ENCODE measurements around the gene TBPL1. TPM values are rescaled to one million over a fixed set of nuclear protein-coding genes. Genes with fewer than 3 reads are reported as not detected.

TBPL1 gene
- total RNA-seq, 1 donor: 14.1 TPM

Small RNA genes lying within 50 kb of the gene (small RNA-seq; reads per million reads assigned to genes)
- not detected for gene AL449363.1

Other genes starting within 250 kb of the TBPL1 start
- not detected in 2 replicates for gene TCF21, start 64.1 kb upstream of the TBPL1 start, total RNA-seq
- gene SLC2A12, start 99.4 kb downstream of the TBPL1 start, total RNA-seq: 9.4 and 10.3 TPM in 2 replicates

Measured in osteoblast (primary cell).